Activated CD8-positive, alpha-beta T cell treated with anti-CD3 and anti-CD28 coated beads for 36 hours (primary cell): Measurements from ENCODE around the gene DCPS. TPM values are rescaled to one million over a fixed set of nuclear protein-coding genes. Genes with fewer than 3 reads are reported as not detected.
A peak's percentile ranks its signal among the peaks of the same experiment; 100 is the strongest.

Experiments
- ATAC-seq: fragments of 200-7000 bp; cut with Tn5 transposase; one replicate; pipeline ENCODE4 v1.10.0; 2021; ENCODE audit warnings: mild to moderate bottlenecking, moderate library complexity
- CTCF ChIA-PET: fragments of 350-600 bp; sonication (Branson Sonifier 250); formaldehyde crosslinking; loops from one replicate; lab custom pipeline; 2021; ENCODE audit warnings: antibody characterized with exemption; lab: Charles Lee
- POLR2A ChIA-PET: fragments of 350-600 bp; sonication (Branson Sonifier 250); formaldehyde crosslinking; loops from one replicate; lab custom pipeline; 2021; ENCODE audit warnings: antibody characterized with exemption; lab: Charles Lee
- DNase-seq: peaks from one replicate; pipeline ENCODE4 v3.0.0-alpha.2; 2020
- H3K27ac Mint-ChIP-seq: one replicate; pipeline ENCODE4 v1.8.0; 2021; ENCODE audit warnings: mild to moderate bottlenecking, mixed read lengths
- H3K27me3 Mint-ChIP-seq: one replicate; pipeline ENCODE4 v1.8.0; 2021; ENCODE audit warnings: mixed read lengths
- H3K36me3 Mint-ChIP-seq: one replicate; pipeline ENCODE4 v1.8.0; 2021; ENCODE audit warnings: low read depth, mixed read lengths
- H3K4me1 Mint-ChIP-seq: one replicate; pipeline ENCODE4 v1.8.0; 2021; ENCODE audit warnings: low read depth, mixed read lengths
- H3K4me3 Mint-ChIP-seq: one replicate; pipeline ENCODE4 v1.8.0; 2021; ENCODE audit warnings: mild to moderate bottlenecking, moderate library complexity, mixed read lengths
- H3K9me3 Mint-ChIP-seq: one replicate; pipeline ENCODE4 v1.8.0; 2021; ENCODE audit warnings: mixed read lengths
- CTCF ChIP-seq: fragments of 200-600 bp; IDR thresholded peaks from one replicate; pipeline ENCODE4 v1.8.0; 2022; ENCODE audit warnings: antibody characterized with exemption, mild to moderate bottlenecking
- intact Hi-C: fragments of 100-400 bp; cut with micrococcal nuclease; formaldehyde crosslinking; loops from one replicate; pipeline ENCODE4 v1.10.0; 2022
- total RNA-seq, 2 experiments: library from RNA; stranded (reverse); gene quantifications; one replicate each; pipeline ENCODE4 v1.2.3, GENCODE V29; 2021

DCPS gene
- total RNA-seq, 2 experiments from 2014 or later, result 17.2 to 18.8 TPM

GRCh38 chr11:126347751-126348668 lies 44.1 kb downstream of the DCPS start:
- TF ChIP-seq CTCF, result no peak
- Mint-ChIP-seq H3K9me3 (no peaks in the 10 kb centered on the region), H3K4me3 (no peak overlapping the region), H3K36me3 (peaks cover 18% of the 10 kb centered on the region), H3K27ac (peak overlapping the region; percentile 74), H3K27me3 (no peaks in the 10 kb centered on the region), H3K4me1 (peaks cover 31% of the 10 kb centered on the region)
- intact Hi-C loops, result no loop called here
- DNase-seq (no peak), ATAC-seq (no peak)
- CTCF ChIA-PET, result interaction anchor here (0.8 to 1.7 kb wide), 3 partner anchors 29 to 133 kb away, joined by 3 to 5 read pairs (median 4); no protein-coding TSS in a partner anchor
- POLR2A ChIA-PET, result interaction anchor here (1.1 to 1.4 kb wide), 2 partner anchors 10 to 29 kb away, joined by 4 read pairs; no protein-coding TSS in a partner anchor

- ATAC-seq (no peak), DNase-seq (no peak)
- POLR2A ChIA-PET, result interaction anchor here (1.1 to 1.4 kb wide), 2 partner anchors 9 to 30 kb away, joined by 4 read pairs; no protein-coding TSS in a partner anchor
- Mint-ChIP-seq H3K4me1 (peaks cover 41% of the 10 kb centered on the region), H3K9me3 (no peaks in the 10 kb centered on the region), H3K27me3 (no peaks in the 10 kb centered on the region), H3K36me3 (peaks cover 14% of the 10 kb centered on the region), H3K27ac (peak overlapping the region; percentile 74), H3K4me3 (no peak overlapping the region)
- CTCF ChIA-PET, result interaction anchor here (0.8 to 1.7 kb wide), 3 partner anchors 30 to 132 kb away, joined by 3 to 5 read pairs (median 4); no protein-coding TSS in a partner anchor
- no peak for TF ChIP-seq CTCF
- intact Hi-C loops, result no loop called here
Observed at GRCh38 chr11:126348806-126349582, 45.1 kb downstream of the DCPS start.

GRCh38 chr11:126350836-126351235 lies 47.0 kb downstream of the DCPS start:
- intact Hi-C loops, result loop anchor here (5.0 kb wide), 1 partner anchor 34 kb away; no protein-coding TSS in a partner anchor
- ChIA-PET POLR2A (no interaction called here), CTCF (no interaction called here)
- no peak for TF ChIP-seq CTCF
- H3K4me1 Mint-ChIP-seq, result peaks cover 44% of the 10 kb centered on the region
- H3K27me3 Mint-ChIP-seq, result no peaks in the 10 kb centered on the region
- H3K4me3 Mint-ChIP-seq, result no peak overlapping the region
- DNase-seq (no peak), ATAC-seq (no peak)
- peaks cover 20% of the 10 kb centered on the region for H3K36me3 Mint-ChIP-seq
- H3K27ac Mint-ChIP-seq, result peak overlapping the region; percentile 7
- no peaks in the 10 kb centered on the region for H3K9me3 Mint-ChIP-seq

GRCh38 chr11:126352163-126352562 lies 48.3 kb downstream of the DCPS start:
- Mint-ChIP-seq H3K4me1 (peaks cover 45% of the 10 kb centered on the region), H3K36me3 (peaks cover 15% of the 10 kb centered on the region), H3K9me3 (no peaks in the 10 kb centered on the region), H3K27me3 (no peaks in the 10 kb centered on the region), H3K4me3 (no peak overlapping the region), H3K27ac (no peak overlapping the region)
- ChIA-PET CTCF (no interaction called here), POLR2A (no interaction called here)
- ATAC-seq, result no peak
- no peak for TF ChIP-seq CTCF
- intact Hi-C loops, result loop anchor here (5.0 kb wide), 1 partner anchor 35 kb away; no protein-coding TSS in a partner anchor
- DNase-seq, result no peak
